AG09319 (cell line): ENCODE measurements around the gene HSF2.

Source experiments
- DNase-seq: peaks from one replicate; pipeline ENCODE4 v3.0.0-alpha.2; 2010; ENCODE audit warnings: low read depth; ENCODE audit errors: extremely low read depth
- TF ChIP-seq, protein P1 (sequence below): IDR thresholded peaks from 2 replicates; pipeline ENCODE4 v1.5.1; 2011; ENCODE audit warnings: low read depth, mild to moderate bottlenecking, inconsistent platforms, low read length, moderate library complexity

Gene HSF2

GRCh38 chr6:122472022-122472340 lies 72.5 kb downstream of the HSF2 start:
- TF ChIP-seq, protein P1, sequence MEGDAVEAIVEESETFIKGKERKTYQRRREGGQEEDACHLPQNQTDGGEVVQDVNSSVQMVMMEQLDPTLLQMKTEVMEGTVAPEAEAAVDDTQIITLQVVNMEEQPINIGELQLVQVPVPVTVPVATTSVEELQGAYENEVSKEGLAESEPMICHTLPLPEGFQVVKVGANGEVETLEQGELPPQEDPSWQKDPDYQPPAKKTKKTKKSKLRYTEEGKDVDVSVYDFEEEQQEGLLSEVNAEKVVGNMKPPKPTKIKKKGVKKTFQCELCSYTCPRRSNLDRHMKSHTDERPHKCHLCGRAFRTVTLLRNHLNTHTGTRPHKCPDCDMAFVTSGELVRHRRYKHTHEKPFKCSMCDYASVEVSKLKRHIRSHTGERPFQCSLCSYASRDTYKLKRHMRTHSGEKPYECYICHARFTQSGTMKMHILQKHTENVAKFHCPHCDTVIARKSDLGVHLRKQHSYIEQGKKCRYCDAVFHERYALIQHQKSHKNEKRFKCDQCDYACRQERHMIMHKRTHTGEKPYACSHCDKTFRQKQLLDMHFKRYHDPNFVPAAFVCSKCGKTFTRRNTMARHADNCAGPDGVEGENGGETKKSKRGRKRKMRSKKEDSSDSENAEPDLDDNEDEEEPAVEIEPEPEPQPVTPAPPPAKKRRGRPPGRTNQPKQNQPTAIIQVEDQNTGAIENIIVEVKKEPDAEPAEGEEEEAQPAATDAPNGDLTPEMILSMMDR, result no peak

GRCh38 chr6:122476131-122476530 lies 76.7 kb downstream of the HSF2 start:
- no peak for DNase-seq

More at GRCh38 chr6:122472022-122472340, 72.5 kb downstream of the HSF2 start:
- no peak for DNase-seq

GRCh38 chr6:122482750-122483080 lies 83.3 kb downstream of the HSF2 start:
- DNase-seq, result no peak
- TF ChIP-seq, protein P1, result no peak

More at GRCh38 chr6:122476131-122476530, 76.7 kb downstream of the HSF2 start:
- TF ChIP-seq, protein P1, result peak; percentile 50
